Measurements from ENCODE around the gene RBM24. TPM values are rescaled to one million over a fixed set of nuclear protein-coding genes. Genes with fewer than 3 reads are reported as not detected.

RBM24 gene
- total RNA-seq = 1 to 10 TPM; 1.3 to 2.5 (median 1.8) TPM

- H3K27ac ChIP-seq = peak within 1 kb of the TSS; percentile 4 to 23
- peak within 1 kb of the TSS; percentile 69 to 83 (median 73) for H3K4me3 ChIP-seq
- peaks cover 0 to 5% of the 10 kb centered on the region in 2 donors for H3K4me1 ChIP-seq
- H3K9me3 ChIP-seq = no peaks in the 10 kb centered on the region
- H3K27me3 ChIP-seq = no peaks in the 10 kb centered on the region
- intact Hi-C loops (cut with DNase I; ENCODE audit: low total_unique reads) = no loop called here
- peak in 1 of 2 donors; percentile 66 for DNase-seq (ENCODE audit: low spot score in 2 of 2)
- no peaks in the 10 kb centered on the region for H3K36me3 ChIP-seq
- TF ChIP-seq CTCF (IDR thresholded peaks at IDR 0.05) (peak in 2 of 3 donors; percentile 17 to 41), POLR2AphosphoS5 (IDR thresholded peaks at IDR 0.05) (no peak)
Measured at GRCh38 chr6:17281100-17281496, at the start of gene RBM24. TSS of gene RBM24 (plus strand) at chr6:17281361. CDS start at chr6:17281582, 221 bp downstream.

GRCh38 chr6:17233531-17233930 is 47.6 kb upstream of the RBM24 start:
- DNase-seq (ENCODE audit: low spot score in 2 of 2) = no peak
- no peak overlapping the region for H3K27ac ChIP-seq
- intact Hi-C loops (cut with DNase I; ENCODE audit: low total_unique reads) = no loop called here

GRCh38 chr6:17237246-17237645 is 43.9 kb upstream of the RBM24 start:
- no peaks in the 10 kb centered on the region for H3K36me3 ChIP-seq
- no peak overlapping the region for H3K4me3 ChIP-seq
- intact Hi-C loops (cut with DNase I; ENCODE audit: low total_unique reads) = no loop called here
- no peak for DNase-seq (ENCODE audit: low spot score in 2 of 2)
- no peak for TF ChIP-seq POLR2A (IDR thresholded peaks at IDR 0.05)
- TF ChIP-seq POLR2AphosphoS5 (IDR thresholded peaks at IDR 0.05) = no peak
- no peaks in the 10 kb centered on the region for H3K9me3 ChIP-seq
- no peaks in the 10 kb centered on the region for H3K4me1 ChIP-seq
- H3K27ac ChIP-seq = no peak overlapping the region
- no peaks in the 10 kb centered on the region for H3K27me3 ChIP-seq

More at GRCh38 chr6:17233531-17233930, 47.6 kb upstream of the RBM24 start:
- Histone ChIP-seq H3K27me3 (no peaks in the 10 kb centered on the region), H3K4me1 (no peaks in the 10 kb centered on the region), H3K36me3 (no peaks in the 10 kb centered on the region), H3K4me3 (no peak overlapping the region), H3K9me3 (no peaks in the 10 kb centered on the region)
- no peak for TF ChIP-seq CTCF (IDR thresholded peaks at IDR 0.05)
- no peak for TF ChIP-seq POLR2AphosphoS5 (IDR thresholded peaks at IDR 0.05)
- TF ChIP-seq POLR2A (IDR thresholded peaks at IDR 0.05) = no peak

- Histone ChIP-seq H3K27me3 (no peaks in the 10 kb centered on the region), H3K9me3 (no peaks in the 10 kb centered on the region), H3K4me1 (no peaks in the 10 kb centered on the region), H3K36me3 (no peaks in the 10 kb centered on the region), H3K27ac (no peak overlapping the region), H3K4me3 (no peak overlapping the region)
- intact Hi-C loops (cut with DNase I; ENCODE audit: low total_unique reads) = no loop called here
- DNase-seq (ENCODE audit: low spot score in 2 of 2) = no peak
- TF ChIP-seq POLR2A (IDR thresholded peaks at IDR 0.05) (no peak), CTCF (IDR thresholded peaks at IDR 0.05) (no peak), POLR2AphosphoS5 (IDR thresholded peaks at IDR 0.05) (no peak)
Measured at GRCh38 chr6:17239260-17239659, 41.9 kb upstream of the RBM24 start.

- DNase-seq (ENCODE audit: low spot score in 2 of 2) = no peak
- TF ChIP-seq POLR2A (IDR thresholded peaks at IDR 0.05) (no peak), CTCF (IDR thresholded peaks at IDR 0.05) (no peak), POLR2AphosphoS5 (IDR thresholded peaks at IDR 0.05) (no peak)
- Histone ChIP-seq H3K27ac (no peak overlapping the region), H3K4me3 (no peak overlapping the region), H3K4me1 (no peaks in the 10 kb centered on the region), H3K36me3 (no peaks in the 10 kb centered on the region), H3K9me3 (no peaks in the 10 kb centered on the region), H3K27me3 (no peaks in the 10 kb centered on the region)
- intact Hi-C loops (cut with DNase I; ENCODE audit: low total_unique reads) = no loop called here
Measured at GRCh38 chr6:17240803-17241500, 40.2 kb upstream of the RBM24 start.

All from breast epithelium (tissue), 4 donors.